PC-3 (cell line): ENCODE data around the gene MAPK9. TPM values are rescaled to one million over a fixed set of nuclear protein-coding genes. Genes with fewer than 3 reads are reported as not detected.

Experiments used
- ATAC-seq: fragments of 200-7000 bp; cut with Tn5 transposase; 2 replicates; pipeline ENCODE4 v1.9.1; 2020; ENCODE audit warnings: mild to moderate bottlenecking, moderate library complexity
- BruUV-seq: library from RNA; stranded (reverse); fragments of 400-500 nt; replicated peaks from 2 replicates; lab custom pipeline; 2021; lab: Mats Ljungman, UMichigan
- CTCF ChIA-PET: fragments of 300-600 bp; sonication (Branson Sonifier 250); formaldehyde crosslinking; loops from one replicate; lab custom pipeline; 2022; ENCODE audit warnings: antibody characterized with exemption; lab: Charles Lee
- POLR2A ChIA-PET: fragments of 300-600 bp; sonication (Branson Sonifier 250); formaldehyde crosslinking; loops from one replicate; lab custom pipeline; 2022; ENCODE audit warnings: antibody characterized with exemption; ENCODE audit not compliant: unreplicated experiment; lab: Charles Lee
- DNase-seq: peaks from one replicate; pipeline ENCODE4 v3.0.0-alpha.2; 2015
- H2AFZ ChIP-seq: fragments of 300-600 bp; sonication (generic); 2 replicates; pipeline ENCODE4 v1.6.0; 2016; ENCODE audit warnings: antibody characterized with exemption, low read length
- H3F3A ChIP-seq: fragments of 300-600 bp; sonication (generic); one replicate; pipeline ENCODE4 v1.6.0; 2017; ENCODE audit warnings: antibody characterized with exemption, low read length, control low read depth, mild to moderate bottlenecking; ENCODE audit not compliant: unreplicated experiment
- H3K27ac ChIP-seq: fragments of 300-600 bp; sonication (generic); 2 replicates; pipeline ENCODE4 v1.5.1; 2016; ENCODE audit warnings: mild to moderate bottlenecking, low read length
- H3K27me3 ChIP-seq: fragments of 300-600 bp; sonication (generic); 2 replicates; pipeline ENCODE4 v1.6.1; 2016; ENCODE audit warnings: low read length, mixed read lengths
- H3K36me3 ChIP-seq: fragments of 300-600 bp; sonication (generic); 2 replicates; pipeline ENCODE4 v1.6.1; 2016; ENCODE audit warnings: low read depth, mixed run types, low read length, mixed read lengths
- H3K4me1 ChIP-seq: fragments of 300-600 bp; sonication (generic); 2 replicates; pipeline ENCODE4 v1.5.1; 2016; ENCODE audit warnings: low read length; ENCODE audit not compliant: insufficient read depth
- H3K4me2 ChIP-seq: fragments of 300-600 bp; sonication (generic); 2 replicates; pipeline ENCODE4 v1.6.0; 2016; ENCODE audit warnings: low read length
- H3K4me3 ChIP-seq: fragments of 300-600 bp; sonication (generic); 2 replicates; pipeline ENCODE4 v1.5.1; 2016; ENCODE audit warnings: mild to moderate bottlenecking, low read length, mixed read lengths
- H3K79me2 ChIP-seq: fragments of 300-600 bp; sonication (generic); 2 replicates; pipeline ENCODE4 v1.6.1; 2017; ENCODE audit warnings: low read length, mixed read lengths
- H3K9ac ChIP-seq: fragments of 300-600 bp; sonication (generic); 2 replicates; pipeline ENCODE4 v1.6.0; 2016; ENCODE audit warnings: mild to moderate bottlenecking, low read length
- H3K9me2 ChIP-seq: fragments of 300-600 bp; sonication (generic); replicated peaks from 2 replicates; pipeline ENCODE4 v1.6.1; 2016; ENCODE audit warnings: mixed run types, low read length, mixed read lengths
- H3K9me3 ChIP-seq: fragments of 300-600 bp; sonication (generic); 2 replicates; pipeline ENCODE4 v1.6.1; 2016; ENCODE audit warnings: low read length, mixed read lengths
- H4K20me1 ChIP-seq: fragments of 300-600 bp; sonication (generic); 2 replicates; pipeline ENCODE4 v1.6.1; 2016; ENCODE audit warnings: low read length, mixed read lengths
- CTCF ChIP-seq: fragments of 300-600 bp; sonication (generic); conservative IDR thresholded peaks from 2 replicates; pipeline ENCODE4 v1.5.1; 2017; ENCODE audit warnings: antibody characterized with exemption, low read depth, mild to moderate bottlenecking, low read length
- EZH2 ChIP-seq: fragments of 300-600 bp; sonication (generic); IDR thresholded peaks from one replicate; pipeline ENCODE4 v1.6.1; 2017; ENCODE audit warnings: antibody characterized with exemption, mild to moderate bottlenecking, low read length; ENCODE audit not compliant: unreplicated experiment
- EZH2phosphoT487 ChIP-seq: fragments of 300-600 bp; sonication (generic); IDR thresholded peaks from 2 replicates; pipeline ENCODE4 v1.6.1; 2018; ENCODE audit warnings: mild to moderate bottlenecking, antibody characterized with exemption, low read length, borderline replicate concordance
- intact Hi-C: fragments of 100-400 bp; cut with micrococcal nuclease; formaldehyde crosslinking; loops from 2 replicates; pipeline ENCODE4 v1.9.0; 2023
- total RNA-seq: library from RNA; depleted of rRNA; stranded (reverse); fragments of >200 nt; gene quantifications from 2 replicates; pipeline ENCODE4 v1.2.3, GENCODE V29; 2014

MAPK9 gene
- total RNA-seq, 1 experiment from 2014 or later = 26.5 TPM

DNA sequence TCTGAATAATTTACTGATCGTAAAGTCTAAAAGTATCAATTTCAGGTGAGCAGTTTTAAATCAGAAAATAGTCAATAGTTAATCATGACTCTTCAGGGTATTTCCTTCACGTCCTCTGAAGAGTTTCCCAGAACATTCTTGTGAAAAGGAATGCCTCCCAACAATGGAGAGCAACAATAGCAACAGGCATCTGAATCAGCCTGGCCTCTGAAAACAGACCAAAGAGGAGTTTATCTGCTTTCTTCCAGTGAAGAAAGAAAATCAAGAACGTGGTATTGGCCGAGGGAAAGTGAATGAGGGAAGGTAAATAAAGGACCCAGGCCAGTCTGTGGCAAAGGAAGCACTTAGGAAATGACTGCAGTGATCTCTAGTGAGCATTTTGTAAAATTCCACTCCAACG is 56.8 kb downstream of the MAPK9 start:
- no peak for TF ChIP-seq EZH2phosphoT487
- no peak for TF ChIP-seq EZH2
- TF ChIP-seq CTCF = no peak
- H3K9ac ChIP-seq = no peak overlapping the region

GRCh38 chr5:180234271-180234670 is 57.6 kb downstream of the MAPK9 start:
- TF ChIP-seq CTCF (no peak), EZH2 (no peak), EZH2phosphoT487 (no peak)
- Histone ChIP-seq H3K9me2 (no peaks in the 10 kb centered on the region), H3F3A (no peaks in the 10 kb centered on the region), H3K9ac (no peak overlapping the region), H2AFZ (no peak overlapping the region), H3K4me1 (peaks cover 12% of the 10 kb centered on the region), H3K4me3 (no peak overlapping the region), H3K27me3 (no peaks in the 10 kb centered on the region), H4K20me1 (no peaks in the 10 kb centered on the region), H3K27ac (peak overlapping the region; percentile 94), H3K36me3 (peaks cover 23% of the 10 kb centered on the region), H3K4me2 (no peak overlapping the region), H3K79me2 (no peaks in the 10 kb centered on the region), H3K9me3 (no peaks in the 10 kb centered on the region)
- no TSS peak for BruUV-seq
- intact Hi-C loops = no loop called here
- CTCF ChIA-PET = no interaction called here
- DNase-seq (no peak), ATAC-seq (no peak)
- POLR2A ChIA-PET = no interaction called here

More for the DNA sequence above, 56.8 kb downstream of the MAPK9 start:
- no peak overlapping the region for H3K4me2 ChIP-seq
- BruUV-seq = no TSS peak
- POLR2A ChIA-PET = no interaction called here
- no peaks in the 10 kb centered on the region for H3F3A ChIP-seq
- no peaks in the 10 kb centered on the region for H3K9me2 ChIP-seq
- H3K27ac ChIP-seq = no peak overlapping the region
- no peaks in the 10 kb centered on the region for H3K79me2 ChIP-seq
- H2AFZ ChIP-seq = no peak overlapping the region
- no peaks in the 10 kb centered on the region for H3K9me3 ChIP-seq
- no peaks in the 10 kb centered on the region for H4K20me1 ChIP-seq
- intact Hi-C loops = no loop called here
- H3K36me3 ChIP-seq = peaks cover 23% of the 10 kb centered on the region
- DNase-seq (no peak), ATAC-seq (no peak)
- H3K4me1 ChIP-seq = peaks cover 12% of the 10 kb centered on the region
- no peak overlapping the region for H3K4me3 ChIP-seq
- H3K27me3 ChIP-seq = no peaks in the 10 kb centered on the region
- CTCF ChIA-PET = no interaction called here

DNA sequence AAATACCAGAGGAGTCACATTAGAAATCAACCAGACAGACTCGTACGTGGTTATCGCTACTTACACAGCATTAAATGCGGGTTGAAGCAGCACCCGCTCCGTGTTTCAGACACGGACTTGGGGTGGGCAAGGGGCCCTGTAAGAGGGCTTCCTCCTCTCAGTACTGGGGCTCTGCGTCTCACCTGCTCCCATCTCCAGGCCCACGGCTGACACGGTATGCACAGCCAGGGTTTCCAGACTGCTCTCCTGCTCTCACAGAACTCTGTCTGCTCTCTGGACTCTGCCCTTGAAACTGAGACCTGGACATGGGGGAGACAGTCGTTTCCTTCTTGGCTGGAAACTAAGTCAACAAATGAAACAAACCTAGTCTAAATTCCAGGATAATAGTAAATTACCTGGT is 58.2 kb downstream of the MAPK9 start:
- H3K9ac ChIP-seq = peak overlapping the region; percentile 63
- intact Hi-C loops = no loop called here
- no peaks in the 10 kb centered on the region for H3F3A ChIP-seq
- H3K27ac ChIP-seq = peak overlapping the region; percentile 94
- ChIA-PET POLR2A (no interaction called here), CTCF (no interaction called here)
- H2AFZ ChIP-seq = no peak overlapping the region
- no peak overlapping the region for H3K4me3 ChIP-seq
- H3K4me1 ChIP-seq = peaks cover 12% of the 10 kb centered on the region
- BruUV-seq = no TSS peak
- peaks cover 20% of the 10 kb centered on the region for H3K36me3 ChIP-seq
- TF ChIP-seq EZH2phosphoT487 (no peak), CTCF (no peak)
- DNase-seq = no peak
- no peaks in the 10 kb centered on the region for H4K20me1 ChIP-seq
- H3K9me3 ChIP-seq = no peaks in the 10 kb centered on the region
- no peak overlapping the region for H3K4me2 ChIP-seq
- no peaks in the 10 kb centered on the region for H3K27me3 ChIP-seq
- ATAC-seq = no peak
- H3K9me2 ChIP-seq = no peaks in the 10 kb centered on the region
- no peaks in the 10 kb centered on the region for H3K79me2 ChIP-seq
